ENCODE measurements around the gene GTF3C6. TPM values are rescaled to one million over a fixed set of nuclear protein-coding genes. Genes with fewer than 3 reads are reported as not detected.

GTF3C6 gene
- total and polyA plus RNA-seq, 9 donors = 57.1 to 81.2 (median 70.4) TPM

DNA sequence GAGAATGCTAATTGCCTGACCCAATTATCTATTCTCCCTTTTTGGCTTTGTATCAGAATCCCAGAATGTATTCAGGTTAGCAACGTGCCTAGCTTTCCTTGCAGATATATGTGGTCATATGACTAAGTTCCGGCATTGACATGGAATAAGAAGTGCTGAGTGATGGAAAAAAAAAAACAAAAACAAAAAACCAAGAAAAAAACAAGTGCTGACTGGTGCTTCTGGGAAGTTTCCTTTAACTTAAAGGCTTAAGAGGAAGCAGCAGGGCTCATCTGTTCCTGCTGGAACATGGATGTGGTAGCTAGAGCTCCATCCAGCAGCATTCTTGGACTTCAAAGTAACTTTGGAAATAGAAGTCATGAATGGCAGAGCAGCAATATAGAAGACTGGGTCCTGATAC is 13.0 kb downstream of the GTF3C6 start:
- Histone ChIP-seq H3K4me3 (ENCODE audit: low read length) (no peak overlapping the region), H3K27me3 (ENCODE audit: control insufficient read depth, insufficient read depth, low read length) (no peaks in the 10 kb centered on the region), H3K36me3 (ENCODE audit: control insufficient read depth, insufficient read depth, low read length) (peaks cover 5% of the 10 kb centered on the region), H3K9me3 (replicated peaks; ENCODE audit: control insufficient read depth, low read depth, low read length) (no peaks in the 10 kb centered on the region), H3K27ac (ENCODE audit: low read length) (no peak overlapping the region), H3K4me1 (ENCODE audit: control insufficient read depth, insufficient read depth, low read length) (no peaks in the 10 kb centered on the region)
- WGBS (ENCODE audit: insufficient coverage) = no CpG with 5 or more reads among the region's 2 CpGs
- DNase-seq = peak; percentile 64

DNA sequence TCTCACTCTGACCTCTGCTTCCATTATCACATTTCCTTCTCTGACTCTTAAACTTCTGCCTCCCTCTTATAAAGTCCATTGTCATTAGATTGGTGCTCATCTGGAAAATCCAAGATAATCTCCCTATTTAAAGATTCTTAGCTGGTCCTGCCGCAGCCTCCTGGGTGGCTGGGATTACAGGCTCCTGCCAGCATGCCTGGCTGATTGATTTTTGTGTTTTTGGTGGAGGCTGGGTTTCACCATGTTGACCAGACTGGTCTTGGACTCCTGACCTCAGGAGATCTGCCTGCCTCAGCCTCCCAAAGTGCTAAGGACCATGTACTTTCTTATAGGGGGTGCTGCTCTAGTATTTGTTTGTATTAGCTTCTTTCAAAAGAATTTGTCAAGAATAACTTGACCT is 18.1 kb downstream of the GTF3C6 start:
- H3K27ac ChIP-seq (ENCODE audit: low read length) = no peak overlapping the region
- no CpG with 5 or more reads among the region's 1 CpG for WGBS (ENCODE audit: insufficient coverage)
- no peaks in the 10 kb centered on the region for H3K36me3 ChIP-seq (ENCODE audit: control insufficient read depth, insufficient read depth, low read length)
- no peaks in the 10 kb centered on the region for H3K27me3 ChIP-seq (ENCODE audit: control insufficient read depth, insufficient read depth, low read length)
- DNase-seq = no peak
- H3K4me1 ChIP-seq (ENCODE audit: control insufficient read depth, insufficient read depth, low read length) = no peaks in the 10 kb centered on the region
- peaks cover 5% of the 10 kb centered on the region for H3K9me3 ChIP-seq (replicated peaks; ENCODE audit: control insufficient read depth, low read depth, low read length)
- no peak overlapping the region for H3K4me3 ChIP-seq (ENCODE audit: low read length)

DNA sequence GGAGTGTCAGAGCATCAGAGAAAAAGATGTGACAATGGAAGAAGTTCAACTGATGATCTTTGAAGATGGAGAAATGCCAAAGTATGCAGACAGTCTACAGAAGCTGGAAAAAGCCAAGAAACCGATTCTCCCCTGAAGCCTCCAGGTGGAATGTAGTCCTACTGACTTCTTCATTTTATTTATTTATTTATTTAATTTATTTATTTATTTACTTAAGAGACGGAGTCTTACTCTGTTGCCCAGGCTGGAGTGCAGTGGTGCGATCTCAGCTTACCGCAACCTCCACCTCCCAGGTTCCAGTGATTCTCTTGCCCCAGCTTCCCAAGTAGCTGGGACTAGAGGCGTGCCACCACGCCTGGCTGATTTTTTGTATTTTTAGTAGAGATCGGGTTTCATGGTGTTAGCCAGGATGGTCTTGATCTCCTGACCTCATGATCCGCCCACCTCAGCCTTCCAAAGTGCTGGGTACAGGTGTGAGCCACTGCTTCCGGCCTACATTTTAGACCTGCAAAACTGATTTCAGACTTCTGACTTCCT is 21.1 kb downstream of the GTF3C6 start:
- Histone ChIP-seq H3K27me3 (ENCODE audit: control insufficient read depth, insufficient read depth, low read length) (no peaks in the 10 kb centered on the region), H3K27ac (ENCODE audit: low read length) (no peak overlapping the region), H3K36me3 (ENCODE audit: control insufficient read depth, insufficient read depth, low read length) (no peaks in the 10 kb centered on the region), H3K4me3 (ENCODE audit: low read length) (no peak overlapping the region), H3K4me1 (ENCODE audit: control insufficient read depth, insufficient read depth, low read length) (peaks cover 7% of the 10 kb centered on the region), H3K9me3 (replicated peaks; ENCODE audit: control insufficient read depth, low read depth, low read length) (peaks cover 5% of the 10 kb centered on the region)
- 100% methylated on average over 2 of the region's 9 CpGs for WGBS (ENCODE audit: insufficient coverage)
- DNase-seq = no peak

DNA sequence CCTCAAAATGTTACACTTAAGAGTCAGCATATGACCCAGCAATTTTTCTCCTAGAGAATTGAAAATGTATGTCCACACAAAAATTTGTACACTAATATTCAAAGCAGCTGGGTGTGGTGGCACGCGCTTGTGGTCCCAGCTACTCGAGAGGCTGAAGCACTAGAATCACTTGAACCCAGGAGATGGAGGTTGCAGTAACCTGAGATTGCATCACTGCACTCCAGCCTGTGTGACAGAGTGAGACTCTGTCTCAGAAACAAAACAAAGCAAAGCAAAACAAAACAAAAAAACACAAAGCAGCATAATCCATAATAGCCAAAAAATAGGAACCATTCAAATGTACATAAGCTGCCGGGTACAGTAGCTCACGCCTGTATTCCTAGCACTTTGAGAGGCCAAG is 21.7 kb downstream of the GTF3C6 start:
- Histone ChIP-seq H3K9me3 (replicated peaks; ENCODE audit: control insufficient read depth, low read depth, low read length) (peaks cover 5% of the 10 kb centered on the region), H3K27ac (ENCODE audit: low read length) (no peak overlapping the region), H3K27me3 (ENCODE audit: control insufficient read depth, insufficient read depth, low read length) (no peaks in the 10 kb centered on the region), H3K4me3 (ENCODE audit: low read length) (no peak overlapping the region), H3K36me3 (ENCODE audit: control insufficient read depth, insufficient read depth, low read length) (peaks cover 4% of the 10 kb centered on the region), H3K4me1 (ENCODE audit: control insufficient read depth, insufficient read depth, low read length) (peaks cover 7% of the 10 kb centered on the region)
- DNase-seq = no peak
- 95% methylated on average over 4 of the region's 5 CpGs for WGBS (ENCODE audit: insufficient coverage)

DNA sequence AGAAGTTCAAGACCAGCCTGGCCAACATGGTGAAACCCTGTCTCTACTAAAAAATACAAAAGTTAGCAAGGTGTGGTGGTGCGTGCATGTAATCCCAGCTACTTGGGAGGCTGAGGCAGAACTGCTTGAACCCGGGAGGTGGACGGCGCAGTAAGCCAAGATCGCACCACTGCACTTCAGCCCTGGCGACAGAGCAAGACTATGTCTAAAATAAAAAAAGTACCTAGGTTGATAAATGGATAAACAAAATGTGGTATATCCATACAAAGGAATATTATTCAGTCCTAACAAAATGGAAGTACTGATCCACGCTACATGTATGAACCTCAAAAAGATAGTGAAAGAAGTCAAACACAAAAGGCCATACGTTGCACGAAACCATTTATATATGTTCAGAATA is 22.1 kb downstream of the GTF3C6 start:
- Histone ChIP-seq H3K27ac (ENCODE audit: low read length) (no peak overlapping the region), H3K9me3 (replicated peaks; ENCODE audit: control insufficient read depth, low read depth, low read length) (peaks cover 5% of the 10 kb centered on the region), H3K27me3 (ENCODE audit: control insufficient read depth, insufficient read depth, low read length) (no peaks in the 10 kb centered on the region), H3K4me1 (ENCODE audit: control insufficient read depth, insufficient read depth, low read length) (peaks cover 7% of the 10 kb centered on the region), H3K36me3 (ENCODE audit: control insufficient read depth, insufficient read depth, low read length) (peaks cover 7% of the 10 kb centered on the region), H3K4me3 (ENCODE audit: low read length) (no peak overlapping the region)
- WGBS (ENCODE audit: insufficient coverage) = no CpG with 5 or more reads among the region's 9 CpGs
- DNase-seq = no peak

DNA sequence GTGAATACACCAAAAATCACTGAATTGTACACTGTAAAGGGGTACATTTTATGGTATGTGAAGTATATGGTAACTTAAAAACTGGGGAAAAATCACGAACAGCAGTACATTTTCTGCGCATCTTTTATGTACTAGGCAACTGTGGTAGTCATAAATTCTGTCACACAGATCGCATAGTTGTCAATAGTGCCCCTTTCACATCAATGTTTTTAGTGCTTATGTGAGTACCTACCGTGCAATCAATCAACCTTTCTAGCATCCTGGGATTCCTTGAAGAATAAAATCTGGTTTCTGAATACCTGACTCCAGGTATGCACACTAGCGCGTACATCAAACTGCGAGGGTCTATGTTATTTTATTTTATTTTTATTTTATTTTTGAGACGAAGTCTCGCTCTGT is 22.7 kb downstream of the GTF3C6 start:
- Histone ChIP-seq H3K27ac (ENCODE audit: low read length) (peak overlapping the region; percentile 94), H3K9me3 (replicated peaks; ENCODE audit: control insufficient read depth, low read depth, low read length) (peaks cover 5% of the 10 kb centered on the region), H3K4me3 (ENCODE audit: low read length) (peak overlapping the region; percentile 90), H3K27me3 (ENCODE audit: control insufficient read depth, insufficient read depth, low read length) (no peaks in the 10 kb centered on the region), H3K36me3 (ENCODE audit: control insufficient read depth, insufficient read depth, low read length) (peaks cover 12% of the 10 kb centered on the region), H3K4me1 (ENCODE audit: control insufficient read depth, insufficient read depth, low read length) (peaks cover 7% of the 10 kb centered on the region)
- peak; percentile 6 for DNase-seq
- 30% methylated on average over 2 of the region's 9 CpGs for WGBS (ENCODE audit: insufficient coverage)

DNA sequence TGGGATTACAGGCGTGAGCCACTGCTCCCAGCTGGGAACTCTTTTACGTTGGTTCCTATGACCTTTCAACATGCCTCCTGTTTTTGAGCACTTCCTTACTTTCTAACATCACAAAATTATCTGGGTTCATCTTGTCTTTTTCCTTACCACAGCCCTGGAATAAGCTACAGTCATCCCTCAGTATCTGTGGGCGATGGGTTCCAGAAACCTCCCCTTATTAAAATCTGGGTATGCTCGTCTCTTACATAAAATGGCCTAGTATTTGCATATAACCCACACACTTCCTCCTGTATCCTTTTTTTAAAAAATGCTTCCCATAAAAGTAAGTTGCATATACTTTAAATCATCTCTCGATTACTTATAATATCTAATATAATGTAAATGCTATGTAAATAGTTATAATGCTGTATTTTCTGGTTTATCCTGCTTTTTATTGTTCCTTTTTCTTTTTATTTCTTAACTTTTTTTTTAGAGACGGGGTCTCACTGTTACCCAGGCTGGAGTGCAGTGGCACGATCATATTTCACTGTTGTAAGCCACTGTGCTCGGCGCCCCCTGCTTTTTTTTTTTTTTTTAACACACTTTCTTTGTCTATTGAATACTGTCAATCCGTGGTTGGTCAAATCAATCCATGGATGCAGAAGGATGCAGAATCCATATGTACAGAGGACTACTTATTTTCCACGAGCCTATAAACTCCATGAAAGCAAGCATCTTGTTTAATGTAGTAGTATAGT is 32.5 kb downstream of the GTF3C6 start:
- H3K27me3 ChIP-seq (ENCODE audit: control insufficient read depth, insufficient read depth, low read length) = no peaks in the 10 kb centered on the region
- H3K27ac ChIP-seq (ENCODE audit: low read length) = no peak overlapping the region
- no peak overlapping the region for H3K4me3 ChIP-seq (ENCODE audit: low read length)
- no peaks in the 10 kb centered on the region for H3K9me3 ChIP-seq (replicated peaks; ENCODE audit: control insufficient read depth, low read depth, low read length)
- peaks cover 35% of the 10 kb centered on the region for H3K36me3 ChIP-seq (ENCODE audit: control insufficient read depth, insufficient read depth, low read length)
- no peak for DNase-seq
- WGBS (ENCODE audit: insufficient coverage) = 44% methylated on average over 3 of the region's 11 CpGs
- no peaks in the 10 kb centered on the region for H3K4me1 ChIP-seq (ENCODE audit: control insufficient read depth, insufficient read depth, low read length)

DNA sequence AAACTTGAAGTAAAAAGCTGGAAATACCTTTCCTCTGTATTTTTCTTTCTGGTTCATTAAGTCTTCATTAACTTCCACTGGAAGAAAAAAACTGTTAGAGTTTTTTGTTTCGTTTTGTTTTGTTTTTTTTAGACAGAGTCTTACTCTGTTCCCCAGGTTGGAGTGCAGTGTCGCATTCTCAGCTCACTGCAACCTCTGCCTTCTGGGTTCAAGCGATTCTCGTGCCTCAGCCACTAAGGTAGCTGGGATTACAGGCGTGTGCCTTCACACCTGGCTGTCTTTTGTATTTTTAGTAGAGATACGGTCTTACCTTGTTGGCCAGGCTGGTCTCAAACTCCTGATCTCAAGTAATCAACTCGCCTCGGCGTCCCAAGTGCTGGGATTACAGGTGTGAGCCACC is 38.2 kb downstream of the GTF3C6 start:
- Histone ChIP-seq H3K27ac (ENCODE audit: low read length) (no peak overlapping the region), H3K9me3 (replicated peaks; ENCODE audit: control insufficient read depth, low read depth, low read length) (no peaks in the 10 kb centered on the region), H3K4me1 (ENCODE audit: control insufficient read depth, insufficient read depth, low read length) (no peaks in the 10 kb centered on the region), H3K36me3 (ENCODE audit: control insufficient read depth, insufficient read depth, low read length) (peaks cover 47% of the 10 kb centered on the region), H3K27me3 (ENCODE audit: control insufficient read depth, insufficient read depth, low read length) (no peaks in the 10 kb centered on the region), H3K4me3 (ENCODE audit: low read length) (no peak overlapping the region)
- 88% methylated on average over 7 of the region's 9 CpGs for WGBS (ENCODE audit: insufficient coverage)
- no peak for DNase-seq

DNA sequence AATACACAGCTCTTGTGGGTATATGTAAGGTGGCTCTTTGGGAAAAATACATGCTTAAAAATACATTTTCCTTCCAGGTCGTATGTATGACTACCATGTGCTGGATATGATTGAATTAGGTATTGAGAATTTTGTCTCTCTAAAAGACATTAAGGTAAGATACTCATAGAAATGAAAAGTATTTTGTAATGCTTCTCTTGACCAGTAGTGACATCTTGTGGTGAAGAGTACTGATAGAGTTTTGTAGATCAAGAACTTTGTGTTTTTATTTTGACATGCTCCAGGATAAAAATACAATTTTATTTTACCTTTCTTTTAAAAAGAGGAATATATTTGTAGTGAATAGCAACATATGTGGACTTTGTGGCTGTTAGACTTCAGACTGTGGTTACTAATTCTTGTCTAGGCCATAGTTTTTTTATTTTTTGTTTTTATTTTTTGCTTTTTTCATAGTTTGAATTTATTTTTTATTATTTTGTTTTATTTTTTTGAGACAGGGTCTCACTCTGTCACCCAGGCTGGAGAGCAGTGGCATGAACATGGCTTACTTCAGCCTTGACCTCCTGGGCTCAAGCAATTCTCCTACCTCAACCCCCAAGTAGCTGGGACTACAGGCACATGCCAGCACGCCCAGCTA is 41.2 kb downstream of the GTF3C6 start:
- H3K9me3 ChIP-seq (replicated peaks; ENCODE audit: control insufficient read depth, low read depth, low read length) = no peaks in the 10 kb centered on the region
- WGBS (ENCODE audit: insufficient coverage) = no CpG with 5 or more reads among the region's 2 CpGs
- H3K4me1 ChIP-seq (ENCODE audit: control insufficient read depth, insufficient read depth, low read length) = no peaks in the 10 kb centered on the region
- no peak overlapping the region for H3K4me3 ChIP-seq (ENCODE audit: low read length)
- H3K36me3 ChIP-seq (ENCODE audit: control insufficient read depth, insufficient read depth, low read length) = peaks cover 60% of the 10 kb centered on the region
- peak; percentile 22 for DNase-seq
- no peaks in the 10 kb centered on the region for H3K27me3 ChIP-seq (ENCODE audit: control insufficient read depth, insufficient read depth, low read length)
- no peak overlapping the region for H3K27ac ChIP-seq (ENCODE audit: low read length)

DNA sequence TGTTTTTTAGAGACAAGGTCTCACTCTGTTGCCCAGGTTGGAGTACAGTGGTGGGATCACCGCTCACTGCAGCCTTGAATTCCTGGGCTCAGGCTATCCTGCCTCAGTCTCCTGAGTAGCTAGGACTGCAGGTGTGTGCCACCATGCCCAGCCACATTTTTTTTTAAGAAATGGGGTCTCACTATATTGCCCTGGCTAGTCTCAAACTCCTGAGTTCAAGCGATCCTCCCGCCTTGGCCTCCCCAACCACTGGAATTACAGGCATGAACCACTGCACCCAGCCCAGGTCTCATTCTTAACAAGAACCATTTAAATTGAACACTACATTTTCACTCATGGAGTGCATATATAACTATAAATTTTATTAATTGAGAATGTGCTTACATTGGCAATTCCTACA is 43.8 kb downstream of the GTF3C6 start:
- Histone ChIP-seq H3K36me3 (ENCODE audit: control insufficient read depth, insufficient read depth, low read length) (peaks cover 73% of the 10 kb centered on the region), H3K4me3 (ENCODE audit: low read length) (no peak overlapping the region), H3K27me3 (ENCODE audit: control insufficient read depth, insufficient read depth, low read length) (no peaks in the 10 kb centered on the region), H3K27ac (ENCODE audit: low read length) (no peak overlapping the region), H3K9me3 (replicated peaks; ENCODE audit: control insufficient read depth, low read depth, low read length) (no peaks in the 10 kb centered on the region), H3K4me1 (ENCODE audit: control insufficient read depth, insufficient read depth, low read length) (no peaks in the 10 kb centered on the region)
- DNase-seq = no peak
- WGBS (ENCODE audit: insufficient coverage) = 100% methylated on average over 1 of the region's 3 CpGs
